SJCRH30 (cell line): Measurements from ENCODE around the gene KXD1. TPM values are rescaled to one million over a fixed set of nuclear protein-coding genes. Genes with fewer than 3 reads are reported as not detected.

ENCODE experiments used
- DNase-seq, 2 experiments: peaks; one replicate each; pipeline ENCODE4 v3.0.0-alpha.2; 2015 to 2020
- H3K27ac ChIP-seq: fragments of 250-450 bp; sonication (Bioruptor Pico); 2 replicates; pipeline ENCODE4 v1.5.1; 2020; ENCODE audit warnings: mild to moderate bottlenecking, moderate library complexity
- H3K27me3 ChIP-seq: fragments of 250-450 bp; sonication (Bioruptor Pico); 2 replicates; pipeline ENCODE4 v1.5.1; 2020; ENCODE audit warnings: mild to moderate bottlenecking, moderate library complexity
- H3K36me3 ChIP-seq: fragments of 250-450 bp; sonication (Bioruptor Pico); 2 replicates; pipeline ENCODE4 v1.5.1; 2020; ENCODE audit warnings: mild to moderate bottlenecking, moderate library complexity
- H3K4me1 ChIP-seq: fragments of 250-450 bp; sonication (Bioruptor Pico); 2 replicates; pipeline ENCODE4 v1.5.1; 2020; ENCODE audit warnings: mild to moderate bottlenecking, moderate library complexity
- H3K4me3 ChIP-seq: fragments of 250-450 bp; sonication (Bioruptor Pico); 2 replicates; pipeline ENCODE4 v1.5.1; 2020; ENCODE audit warnings: mild to moderate bottlenecking, moderate library complexity
- H3K9me3 ChIP-seq: fragments of 250-450 bp; sonication (Bioruptor Pico); replicated peaks from 2 replicates; pipeline ENCODE4 v1.5.1; 2020; ENCODE audit warnings: mild to moderate bottlenecking, moderate library complexity
- total RNA-seq: library from RNA; depleted of rRNA; stranded (reverse); fragments of >200 nt; shearing (Covaris generic); gene quantifications from 2 replicates; pipeline ENCODE4 v1.2.3, GENCODE V29; 2014; rRNA removed

Gene KXD1
- total RNA-seq, result 71.0 and 75.8 TPM in 2 replicates

GRCh38 chr19:18557411-18558201 lies at the start of gene KXD1:
KXD1 (plus strand) TSS chr19:18557870; CDS start chr19:18562057, 4,187 bp downstream.
- peak within 1 kb of the TSS; percentile 65 for H3K4me3 ChIP-seq
- no peaks in the 10 kb centered on the region for H3K9me3 ChIP-seq
- H3K27me3 ChIP-seq, result peaks cover 16% of the 10 kb centered on the region; the same call in 1 of the 2 replicates
- 0 out of 2 replicates have a peak, but pooled peaks cover 4% of the 10 kb centered on the region for H3K4me1 ChIP-seq
- no peaks in the 10 kb centered on the region for H3K36me3 ChIP-seq
- peak; percentile 98 to 99 for DNase-seq
- H3K27ac ChIP-seq, result no peak within 1 kb of the TSS

GRCh38 chr19:18508585-18508984 lies 49.1 kb upstream of the KXD1 start:
- H3K27me3 ChIP-seq, result no peaks in the 10 kb centered on the region
- no peaks in the 10 kb centered on the region for H3K9me3 ChIP-seq
- no peak overlapping the region for H3K27ac ChIP-seq
- no peak for DNase-seq
- H3K4me1 ChIP-seq, result peaks cover 38% of the 10 kb centered on the region
- H3K4me3 ChIP-seq, result no peak overlapping the region
- H3K36me3 ChIP-seq, result no peaks in the 10 kb centered on the region

GRCh38 chr19:18510216-18510615 lies 47.5 kb upstream of the KXD1 start:
- H3K4me1 ChIP-seq, result peaks cover 25% of the 10 kb centered on the region
- no peaks in the 10 kb centered on the region for H3K27me3 ChIP-seq
- H3K4me3 ChIP-seq, result no peak overlapping the region
- no peak overlapping the region for H3K27ac ChIP-seq
- DNase-seq, result no peak
- no peaks in the 10 kb centered on the region for H3K36me3 ChIP-seq
- no peaks in the 10 kb centered on the region for H3K9me3 ChIP-seq

DNA sequence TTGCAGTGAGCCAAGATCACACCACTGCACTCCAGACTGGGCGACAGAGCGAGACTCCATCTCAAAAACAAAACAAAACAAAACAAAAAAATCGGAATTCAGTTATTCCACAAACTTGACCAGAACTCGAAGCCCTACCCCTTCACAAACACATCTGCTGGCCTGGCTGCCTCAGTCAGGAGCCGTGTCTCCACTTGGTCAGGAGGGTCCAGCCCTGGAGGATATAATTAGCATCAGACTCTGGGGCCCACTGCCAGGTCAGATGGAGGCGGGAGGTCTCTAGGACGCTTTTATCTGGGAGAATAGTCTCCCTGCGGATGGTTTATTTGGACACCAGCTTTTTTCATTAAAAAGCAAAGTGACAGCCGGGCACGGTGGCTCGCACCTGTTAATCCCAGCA lies 43.8 kb upstream of the KXD1 start:
- Histone ChIP-seq H3K4me1 (peaks cover 4% of the 10 kb centered on the region; the same call in 1 of the 2 replicates), H3K27ac (no peak overlapping the region), H3K9me3 (no peaks in the 10 kb centered on the region), H3K27me3 (no peaks in the 10 kb centered on the region), H3K4me3 (no peak overlapping the region), H3K36me3 (no peaks in the 10 kb centered on the region)
- no peak for DNase-seq

DNA sequence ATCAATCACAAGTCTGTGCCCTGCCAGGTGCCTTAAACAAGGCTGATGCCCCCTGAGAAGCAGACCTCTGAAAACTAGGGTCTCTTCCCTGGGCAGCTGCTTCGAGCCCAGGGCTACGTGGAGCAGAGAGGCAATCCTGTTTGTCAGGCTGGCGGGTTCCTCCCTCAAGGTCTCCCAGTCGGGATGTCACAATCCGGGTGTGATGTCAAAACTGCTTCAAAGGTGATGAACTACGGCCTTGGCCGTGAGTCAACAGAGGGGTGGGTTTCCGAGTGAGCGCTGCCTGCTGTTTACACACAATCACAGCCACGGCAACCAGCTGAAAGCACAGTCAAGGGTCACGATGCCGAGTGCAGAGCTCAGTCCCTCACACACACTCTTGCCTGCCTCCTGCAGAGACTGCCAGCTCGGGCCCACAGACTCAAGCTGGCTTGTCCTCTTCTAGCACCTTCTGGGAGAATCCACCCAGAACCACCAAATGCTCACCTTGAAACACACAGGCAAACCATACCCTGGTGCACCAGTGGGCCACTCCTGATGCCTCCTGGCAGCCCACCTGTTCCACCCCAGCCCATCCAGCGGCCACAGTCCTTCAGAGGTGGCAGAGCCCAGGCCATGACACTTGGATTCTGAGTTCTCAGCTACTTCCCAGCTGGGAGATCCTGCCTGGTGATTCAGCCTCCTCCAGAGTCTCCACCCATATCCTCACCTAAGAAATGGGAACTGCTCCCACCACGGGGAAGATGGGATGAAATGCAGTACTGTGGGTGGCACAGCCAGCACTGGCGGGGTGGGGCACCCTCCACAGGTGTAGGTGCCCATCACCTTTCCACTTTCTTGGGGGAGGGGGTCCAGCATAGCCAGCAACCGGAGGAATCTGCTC lies 42.6 kb upstream of the KXD1 start:
- H3K4me1 ChIP-seq, result peaks cover 7% of the 10 kb centered on the region; the same call in 1 of the 2 replicates
- no peak overlapping the region for H3K27ac ChIP-seq
- no peaks in the 10 kb centered on the region for H3K36me3 ChIP-seq
- H3K4me3 ChIP-seq, result no peak overlapping the region
- H3K9me3 ChIP-seq, result no peaks in the 10 kb centered on the region
- H3K27me3 ChIP-seq, result no peaks in the 10 kb centered on the region
- DNase-seq, result no peak

DNA sequence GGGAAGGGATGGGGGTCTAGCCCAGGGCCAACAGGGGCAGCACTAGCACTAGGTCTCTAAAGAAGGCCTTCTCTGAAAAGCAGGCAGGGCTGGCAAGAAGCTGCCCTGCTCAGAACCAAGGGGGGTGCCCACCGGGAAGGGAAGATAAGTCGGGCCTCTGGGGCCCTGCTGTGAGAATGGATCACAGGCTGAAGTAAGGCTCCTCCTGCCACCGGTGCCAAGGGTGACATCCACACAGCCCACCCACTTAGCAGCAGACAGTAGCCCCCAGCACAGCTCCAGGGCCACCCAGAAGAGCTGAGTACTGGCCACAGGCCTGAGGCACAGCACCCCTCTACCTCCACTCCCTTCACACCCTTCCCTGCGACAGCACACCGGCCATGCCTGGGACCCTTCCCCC lies 41.7 kb upstream of the KXD1 start:
- Histone ChIP-seq H3K27me3 (no peaks in the 10 kb centered on the region), H3K4me1 (peaks cover 7% of the 10 kb centered on the region; the same call in 1 of the 2 replicates), H3K9me3 (no peaks in the 10 kb centered on the region), H3K36me3 (no peaks in the 10 kb centered on the region), H3K4me3 (no peak overlapping the region), H3K27ac (no peak overlapping the region)
- no peak for DNase-seq

- no peaks in the 10 kb centered on the region for H3K27me3 ChIP-seq
- no peaks in the 10 kb centered on the region for H3K36me3 ChIP-seq
- H3K4me1 ChIP-seq, result peaks cover 7% of the 10 kb centered on the region; the same call in 1 of the 2 replicates
- DNase-seq, result no peak
- H3K4me3 ChIP-seq, result no peak overlapping the region
- no peak overlapping the region for H3K27ac ChIP-seq
- no peaks in the 10 kb centered on the region for H3K9me3 ChIP-seq
Measured at GRCh38 chr19:18517606-18518005, 40.1 kb upstream of the KXD1 start.

- Histone ChIP-seq H3K4me1 (peaks cover 7% of the 10 kb centered on the region; the same call in 1 of the 2 replicates), H3K27ac (no peak overlapping the region), H3K36me3 (no peaks in the 10 kb centered on the region), H3K9me3 (no peaks in the 10 kb centered on the region), H3K4me3 (no peak overlapping the region), H3K27me3 (no peaks in the 10 kb centered on the region)
- no peak for DNase-seq
Measured at GRCh38 chr19:18518639-18519038, 39.0 kb upstream of the KXD1 start.

GRCh38 chr19:18519962-18520847 lies 37.5 kb upstream of the KXD1 start:
- Histone ChIP-seq H3K27ac (peak overlapping the region; percentile 47), H3K36me3 (no peaks in the 10 kb centered on the region), H3K9me3 (no peaks in the 10 kb centered on the region), H3K4me1 (peaks cover 3% of the 10 kb centered on the region; the same call in 1 of the 2 replicates), H3K4me3 (peak overlapping the region; percentile 79), H3K27me3 (no peaks in the 10 kb centered on the region)
- peak; percentile 75 to 81 for DNase-seq

GRCh38 chr19:18520848-18521691 lies 36.6 kb upstream of the KXD1 start:
- peak in 1 of 2 experiments; percentile 35 for DNase-seq
- Histone ChIP-seq H3K9me3 (no peaks in the 10 kb centered on the region), H3K27ac (no peak overlapping the region; the same call in 1 of the 2 replicates), H3K4me1 (peaks cover 3% of the 10 kb centered on the region; the same call in 1 of the 2 replicates), H3K4me3 (peak overlapping the region; percentile 79), H3K36me3 (no peaks in the 10 kb centered on the region), H3K27me3 (no peaks in the 10 kb centered on the region)

DNA sequence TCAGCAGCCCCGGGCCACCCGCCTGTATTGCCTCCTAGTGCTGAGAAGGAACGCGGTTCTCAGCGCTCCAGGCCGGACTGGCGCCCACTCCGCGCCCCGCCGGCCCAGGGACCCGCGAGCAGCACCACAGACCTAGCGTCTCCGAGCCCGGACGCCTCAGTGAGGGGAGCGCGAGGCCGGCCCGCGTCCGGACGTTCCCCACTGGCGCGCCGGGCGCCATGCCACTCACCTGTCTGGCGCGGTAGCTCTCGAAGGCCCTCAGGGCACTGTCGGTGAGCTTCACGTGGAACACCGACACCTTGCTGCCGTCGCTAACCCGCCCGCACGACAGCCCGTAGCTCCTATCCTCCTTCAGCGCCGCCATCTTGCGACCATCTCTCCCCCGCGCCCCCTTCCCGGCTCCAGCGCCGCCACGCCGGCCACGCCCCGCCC lies 36.0 kb upstream of the KXD1 start, which contains the start of gene ELL:
Gene ELL (minus strand): TSS at position 379 of the 432 bp plus-strand sequence. CDS start 15 bp downstream, at position 364.
- Histone ChIP-seq H3K27ac (peak within 1 kb of the TSS; percentile 30; the same call in 1 of the 2 replicates), H3K36me3 (no peaks in the 10 kb centered on the region), H3K27me3 (no peaks in the 10 kb centered on the region), H3K9me3 (no peaks in the 10 kb centered on the region), H3K4me1 (peaks cover 3% of the 10 kb centered on the region; the same call in 1 of the 2 replicates), H3K4me3 (peak within 1 kb of the TSS; percentile 79)
- no peak for DNase-seq

- H3K27me3 ChIP-seq, result no peaks in the 10 kb centered on the region
- H3K9me3 ChIP-seq, result no peaks in the 10 kb centered on the region
- H3K36me3 ChIP-seq, result no peaks in the 10 kb centered on the region
- peaks cover 3% of the 10 kb centered on the region; the same call in 1 of the 2 replicates for H3K4me1 ChIP-seq
- peak overlapping the region; percentile 79 for H3K4me3 ChIP-seq
- no peak overlapping the region for H3K27ac ChIP-seq
- peak; percentile 100 for DNase-seq
Measured at GRCh38 chr19:18522124-18522861, 35.4 kb upstream of the KXD1 start.
